CD14-positive monocyte (primary cell): Measurements from ENCODE around the gene CPSF6. TPM values are rescaled to one million over a fixed set of nuclear protein-coding genes. Genes with fewer than 3 reads are reported as not detected.
A peak's percentile ranks its signal among the peaks of the same experiment; 100 is the strongest.

Experiments used
- DNase-seq, 3 donors: peaks; one replicate each; pipeline ENCODE4 v3.0.0-alpha.2; 2011 to 2022
- H2AFZ ChIP-seq: 2 replicates; pipeline ENCODE4 v1.6.0; 2012; ENCODE audit warnings: mild to moderate bottlenecking, low read depth, low read length, inconsistent platforms; ENCODE audit not compliant: insufficient read depth, poor library complexity, severe bottlenecking
- H3K27ac ChIP-seq, 2 donors: 1 replicate in 1 of 2; 2 replicates in 1 of 2; pipeline ENCODE4 v1.5.1; 2012 to 2013; ENCODE audit warnings: low read length in 2 of 2, control low read depth in 1 of 2, inconsistent platforms in 1 of 2, low read depth in 1 of 2, mild to moderate bottlenecking in 1 of 2
- H3K27me3 ChIP-seq, 2 donors: one replicate each; pipeline versions ENCODE4 v1.6.0 to v1.6.1; 2011 to 2013; ENCODE audit warnings: low read length in 2 of 2; ENCODE audit not compliant: control insufficient read depth in 2 of 2, insufficient read depth in 2 of 2
- H3K36me3 ChIP-seq, 2 donors: replicated peaks in 1 of 2; 1 replicate in 1 of 2; 2 replicates in 1 of 2; pipeline versions ENCODE4 v1.5.1 to v1.6.1; 2012 to 2013; ENCODE audit warnings: low read length in 2 of 2, control low read depth in 1 of 2, inconsistent platforms in 1 of 2, mild to moderate bottlenecking in 1 of 2; ENCODE audit not compliant: insufficient read depth in 2 of 2, control insufficient read depth in 1 of 2
- H3K4me1 ChIP-seq, 2 donors: 1 replicate in 1 of 2; 2 replicates in 1 of 2; pipeline versions ENCODE4 v1.5.1 to v1.6.1; 2012 to 2013; ENCODE audit warnings: low read length in 2 of 2, control low read depth in 1 of 2, inconsistent platforms in 1 of 2, mild to moderate bottlenecking in 1 of 2, moderate library complexity in 1 of 2; ENCODE audit not compliant: insufficient read depth in 2 of 2, control insufficient read depth in 1 of 2
- H3K4me2 ChIP-seq: replicated peaks from 2 replicates; pipeline ENCODE3; 2012; ENCODE audit warnings: low read length, moderate library complexity, mild to moderate bottlenecking; ENCODE audit not compliant: poor library complexity, severe bottlenecking; ENCODE audit errors: extremely low read depth
- H3K4me3 ChIP-seq, 3 experiments: fragments of 200-600 bp in 1 of 3; sonication (generic) in 1 of 3; replicated peaks in 1 of 3; 1 replicate in 2 of 3; 2 replicates in 1 of 3; pipeline ENCODE4 v1.5.1; 2011 to 2013; ENCODE audit warnings: low read length in 3 of 3, mild to moderate bottlenecking in 3 of 3, control low read depth in 2 of 3, low read depth in 2 of 3, inconsistent platforms in 1 of 3, moderate library complexity in 1 of 3
- H3K79me2 ChIP-seq: 2 replicates; pipeline ENCODE4 v1.6.0; 2012; ENCODE audit warnings: mild to moderate bottlenecking, control low read depth, inconsistent platforms, low read length, moderate library complexity; ENCODE audit not compliant: insufficient read depth
- H3K9ac ChIP-seq: 2 replicates; pipeline ENCODE4 v1.6.0; 2017; ENCODE audit warnings: low read length, mild to moderate bottlenecking; ENCODE audit not compliant: insufficient read depth, poor library complexity, severe bottlenecking
- H3K9me3 ChIP-seq, 2 donors: replicated peaks in 1 of 2; 1 replicate in 1 of 2; 2 replicates in 1 of 2; pipeline versions ENCODE4 v1.5.1 to v1.6.1; 2012 to 2013; ENCODE audit warnings: low read length in 2 of 2, control low read depth in 1 of 2; ENCODE audit not compliant: control insufficient read depth in 1 of 2, insufficient read depth in 1 of 2
- H4K20me1 ChIP-seq: 2 replicates; pipeline ENCODE4 v1.6.0; 2012; ENCODE audit warnings: mild to moderate bottlenecking, low read length, control low read depth, moderate library complexity; ENCODE audit not compliant: insufficient read depth
- H3K27ac Mint-ChIP-seq, 7 donors: one replicate each; pipeline ENCODE4 v1.8.0; 2020; ENCODE audit warnings: mild to moderate bottlenecking in 7 of 7, mixed read lengths in 7 of 7, moderate library complexity in 6 of 7, inconsistent platforms in 2 of 7
- H3K27me3 Mint-ChIP-seq, 3 donors: one replicate each; pipeline ENCODE4 v1.8.0; 2021 to 2022; ENCODE audit warnings: low read depth in 3 of 3, mild to moderate bottlenecking in 3 of 3, mixed read lengths in 3 of 3, moderate library complexity in 3 of 3, inconsistent platforms in 1 of 3
- H3K36me3 Mint-ChIP-seq, 2 donors: one replicate each; pipeline ENCODE4 v1.8.0; 2020; ENCODE audit warnings: mixed read lengths in 2 of 2, inconsistent platforms in 1 of 2, mild to moderate bottlenecking in 1 of 2
- H3K4me1 Mint-ChIP-seq: one replicate; pipeline ENCODE4 v1.8.0; 2020; ENCODE audit warnings: mild to moderate bottlenecking, mixed read lengths
- H3K4me3 Mint-ChIP-seq, 2 donors: one replicate each; pipeline ENCODE4 v1.8.0; 2020; ENCODE audit warnings: mild to moderate bottlenecking in 2 of 2, mixed read lengths in 2 of 2, moderate library complexity in 1 of 2
- H3K9me3 Mint-ChIP-seq, 7 donors: one replicate each; pipeline ENCODE4 v1.8.0; 2020 to 2022; ENCODE audit warnings: mixed read lengths in 7 of 7, mild to moderate bottlenecking in 6 of 7, moderate library complexity in 6 of 7, inconsistent platforms in 2 of 7
- CTCF ChIP-seq: fragments of 200-600 bp; IDR thresholded peaks from one replicate; pipeline ENCODE4 v1.8.0; 2022; ENCODE audit warnings: antibody characterized with exemption, mild to moderate bottlenecking
- WGBS: methylation state at CpG from one replicate; pipeline ENCODE4 v1.1.5; 2013; ENCODE audit warnings: missing lambda C conversion rate; ENCODE audit not compliant: insufficient coverage; 5-methylcytosine and 5-hydroxymethylcytosine counted together
- intact Hi-C, 2 donors: fragments of 100-400 bp; cut with micrococcal nuclease; formaldehyde crosslinking; loops; one replicate each; pipeline versions ENCODE4 v1.15.0 to v1.15.1; 2023
- polyA plus RNA-seq, 3 donors: library from polyadenylated mRNA; depleted of rRNA in 1 of 3; unstranded in 2 of 3; stranded (reverse) in 1 of 3; fragments of 300-500 nt in 2 of 3; fragments of >200 nt in 1 of 3; fragmentation: Illumina TruSeq in 2 of 3; gene quantifications; 1 replicate in 2 of 3; 2 replicates in 1 of 3; pipeline ENCODE4 v1.2.3, GENCODE V29; 2012 to 2021

CPSF6 gene
- polyA plus RNA-seq, 3 donors, result 18.3 to 38.0 (median 35.4) TPM

- peak overlapping the region; percentile 56 to 94 for H3K27ac ChIP-seq
- H3K27me3 Mint-ChIP-seq, result peaks cover 0 to 2% (median under 1%) of the 10 kb centered on the region in 3 donors
- no peaks in the 10 kb centered on the region for H3K9me3 Mint-ChIP-seq
- H3K4me1 ChIP-seq, result peaks cover 24 to 38% of the 10 kb centered on the region in 2 donors
- H3K4me2 ChIP-seq, result peak overlapping the region; percentile 83
- H3K27ac Mint-ChIP-seq, result peak overlapping the region; percentile 86 to 94 (median 92)
- no peaks in the 10 kb centered on the region for H3K9me3 ChIP-seq
- H3K36me3 ChIP-seq, result no peaks in the 10 kb centered on the region
- peak overlapping the region; percentile 91 for H3K9ac ChIP-seq
- peaks cover 33% of the 10 kb centered on the region for H3K4me1 Mint-ChIP-seq
- no peaks in the 10 kb centered on the region for H3K27me3 ChIP-seq
- H4K20me1 ChIP-seq, result peaks cover 24% of the 10 kb centered on the region
- WGBS, result 14% methylated on average over 7 of the region's 16 CpGs
- peaks cover 0 to 2% of the 10 kb centered on the region in 2 donors for H3K36me3 Mint-ChIP-seq
- intact Hi-C loops, result no loop called here
- peak overlapping the region; percentile 87 to 97 for H3K4me3 Mint-ChIP-seq
- TF ChIP-seq CTCF, result no peak
- H2AFZ ChIP-seq, result peak overlapping the region; percentile 93
- DNase-seq, result no peak
- H3K4me3 ChIP-seq, result peak overlapping the region; percentile 63 to 98 (median 97)
- peaks cover 40% of the 10 kb centered on the region for H3K79me2 ChIP-seq
Measured at GRCh38 chr12:69238589-69239351, 599 bp upstream of the CPSF6 start.

GRCh38 chr12:69239922-69240630 is 707 bp downstream of the CPSF6 start:
- Histone ChIP-seq H3K27ac (peak overlapping the region; percentile 78 to 94), H3K4me1 (peaks cover 24 to 38% of the 10 kb centered on the region in 2 donors), H3K79me2 (peaks cover 53% of the 10 kb centered on the region), H3K4me2 (peak overlapping the region; percentile 83), H3K9ac (peak overlapping the region; percentile 91), H3K27me3 (no peaks in the 10 kb centered on the region), H3K9me3 (no peaks in the 10 kb centered on the region), H4K20me1 (peaks cover 36% of the 10 kb centered on the region), H2AFZ (peak overlapping the region; percentile 93), H3K36me3 (peaks cover 0 to 2% of the 10 kb centered on the region in 2 donors), H3K4me3 (peak overlapping the region; percentile 74 to 97 (median 78))
- no peaks in the 10 kb centered on the region for H3K9me3 Mint-ChIP-seq
- under 1% methylated on average over 63 of the region's 68 CpGs for WGBS
- H3K36me3 Mint-ChIP-seq, result peaks cover 6% of the 10 kb centered on the region in 2 donors
- no peak for TF ChIP-seq CTCF
- intact Hi-C loops, result loop anchor here (10.0 kb wide), 2 partner anchors 85 to 375 kb away; no protein-coding TSS in a partner anchor
- H3K27me3 Mint-ChIP-seq, result peaks cover 0 to 2% (median 2%) of the 10 kb centered on the region in 3 donors
- peak overlapping the region; percentile 92 to 95 for H3K4me3 Mint-ChIP-seq
- peaks cover 35% of the 10 kb centered on the region for H3K4me1 Mint-ChIP-seq
- H3K27ac Mint-ChIP-seq, result peak overlapping the region; percentile 88 to 98 (median 95)
- DNase-seq, result peak; percentile 36 to 57 (median 43)
